Astrocyte of the hippocampus (primary cell): ENCODE results near the gene LYRM1.

Experiments used
- DNase-seq: peaks from one replicate; pipeline ENCODE4 v3.0.0; 2011; ENCODE audit warnings: low read depth, low spot score

LYRM1 gene

GRCh38 chr16:20871941-20872815 lies 28.4 kb upstream of the LYRM1 start:
- no peak for DNase-seq

- DNase-seq, result no peak
Observed at GRCh38 chr16:20873331-20873730, 27.2 kb upstream of the LYRM1 start.

- no peak for DNase-seq
Observed at GRCh38 chr16:20874088-20874581, 26.4 kb upstream of the LYRM1 start.

GRCh38 chr16:20875355-20875650 lies 25.3 kb upstream of the LYRM1 start:
- DNase-seq, result no peak

DNA sequence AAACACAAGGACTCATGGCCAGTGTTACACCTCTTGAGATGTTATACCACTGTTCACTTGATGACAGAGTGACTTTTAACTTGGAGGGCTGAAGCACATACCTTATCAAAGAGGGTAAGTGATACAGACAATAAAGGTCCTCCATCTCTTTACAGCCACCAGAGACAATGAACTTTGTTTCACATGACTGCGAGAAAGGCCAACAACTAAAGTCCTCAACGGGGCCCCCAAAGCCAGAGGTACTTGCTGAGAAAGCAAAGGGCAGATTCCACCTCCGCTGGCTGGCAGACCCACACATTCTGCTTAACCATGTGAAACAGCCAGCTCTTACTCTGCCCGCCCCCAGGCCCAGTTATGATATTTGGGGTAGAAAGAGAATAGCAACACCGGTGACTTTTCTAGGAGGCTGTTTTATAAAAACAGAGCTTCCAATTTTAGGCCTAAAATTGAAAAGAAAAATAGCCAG lies 21.9 kb upstream of the LYRM1 start:
- DNase-seq, result no peak

- peak; percentile 52 for DNase-seq
Observed at GRCh38 chr16:20879175-20880040, 21.2 kb upstream of the LYRM1 start.

DNA sequence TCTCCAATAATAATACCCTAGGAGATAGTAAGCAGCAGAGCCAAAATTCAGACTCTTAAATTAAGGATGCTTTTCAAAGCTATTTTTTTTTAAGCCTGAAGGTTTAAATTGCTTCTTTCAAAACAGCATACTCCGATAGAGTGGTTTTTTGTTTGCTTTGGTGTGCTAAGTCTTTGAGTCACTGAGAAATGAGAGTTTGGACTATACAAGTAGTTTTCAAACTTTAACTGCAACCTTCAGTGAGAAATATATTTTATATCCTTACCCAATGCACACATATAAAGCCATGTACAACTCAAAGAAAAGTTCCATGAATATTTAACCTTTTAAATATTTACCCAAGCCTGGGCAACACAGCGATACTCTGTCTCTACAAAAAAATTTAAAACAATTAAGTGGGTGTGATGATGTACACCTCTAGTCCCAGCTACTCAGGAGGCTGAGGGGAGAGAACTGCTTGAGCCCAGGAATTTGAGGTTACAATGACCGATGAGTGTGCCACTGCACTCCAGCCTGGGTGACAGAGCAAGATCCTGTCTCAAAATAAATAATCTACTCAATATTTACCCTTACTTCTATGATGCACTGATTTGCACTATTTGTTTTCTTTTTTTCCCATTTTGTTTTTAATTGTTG lies 19.6 kb upstream of the LYRM1 start:
- no peak for DNase-seq

GRCh38 chr16:20881503-20881878 lies 19.1 kb upstream of the LYRM1 start:
- no peak for DNase-seq

- DNase-seq, result no peak
Observed at GRCh38 chr16:20883554-20884239, 16.9 kb upstream of the LYRM1 start.

DNA sequence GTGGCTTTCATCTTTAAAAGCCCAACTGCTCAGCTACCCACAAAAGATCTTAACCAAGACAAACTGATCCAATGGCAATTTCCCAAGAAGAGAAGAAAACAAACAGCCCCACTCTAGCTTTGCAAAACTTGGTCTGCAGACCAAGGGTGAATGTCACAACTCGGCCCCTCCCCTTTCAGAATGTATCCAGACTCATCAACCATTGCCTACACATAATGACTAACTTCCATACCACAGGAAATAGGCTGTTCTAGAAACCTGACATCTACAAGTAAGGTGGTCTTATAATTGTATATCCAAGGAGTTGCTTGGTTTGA lies 16.4 kb upstream of the LYRM1 start:
- DNase-seq, result peak; percentile 77

DNA sequence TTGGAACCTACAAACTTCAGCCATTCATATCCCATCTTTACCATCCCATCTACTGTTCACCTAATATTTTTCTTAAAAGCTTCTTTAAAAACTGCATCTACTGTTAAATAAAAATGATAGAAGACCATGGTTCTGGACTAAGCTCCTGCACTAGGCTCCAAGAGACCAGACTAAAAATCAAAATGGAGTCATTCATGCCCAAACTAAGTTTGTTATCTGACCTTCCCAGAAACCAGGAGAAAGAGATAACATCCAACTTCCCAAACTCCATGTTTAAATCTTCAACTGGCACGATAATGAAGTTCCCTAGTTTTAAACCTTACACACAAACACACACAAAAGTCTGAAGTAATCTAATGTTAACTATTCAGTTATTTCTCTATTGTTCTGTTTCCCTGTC lies 14.3 kb upstream of the LYRM1 start:
- no peak for DNase-seq

GRCh38 chr16:20887207-20887606 lies 13.4 kb upstream of the LYRM1 start:
- no peak for DNase-seq

DNA sequence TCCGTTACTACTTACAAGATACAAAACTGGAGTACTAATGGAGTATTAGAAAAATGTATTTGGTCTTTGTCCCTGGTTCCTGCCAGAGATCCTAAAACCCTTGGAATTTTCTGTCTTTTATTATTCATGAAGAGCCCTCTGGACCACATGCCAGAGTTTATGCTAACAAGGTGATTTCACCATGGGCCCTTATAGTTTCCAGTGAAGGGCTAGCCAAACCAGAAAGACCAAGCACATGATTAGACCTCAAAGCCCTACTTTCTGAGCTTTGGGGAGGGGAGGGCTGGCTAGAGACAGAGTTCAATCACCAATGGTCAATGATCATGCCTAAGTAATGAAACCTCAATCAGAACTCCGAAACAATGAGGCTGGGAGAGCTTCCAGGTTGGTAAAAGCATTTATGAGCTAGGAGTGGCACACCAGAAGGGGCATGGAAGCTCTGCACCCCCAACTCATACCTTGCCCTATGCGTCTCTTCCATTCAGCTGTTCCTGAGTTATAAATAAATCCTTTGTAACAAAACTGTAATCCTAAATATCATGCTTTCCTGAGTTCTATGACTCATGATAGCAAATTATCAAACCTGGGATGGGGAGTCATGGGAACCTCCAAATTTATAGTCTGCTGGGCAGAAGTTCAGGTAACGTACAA lies 10.8 kb upstream of the LYRM1 start:
- peak; percentile 71 for DNase-seq

GRCh38 chr16:20894388-20894787 lies 6.2 kb upstream of the LYRM1 start:
- DNase-seq, result no peak

DNA sequence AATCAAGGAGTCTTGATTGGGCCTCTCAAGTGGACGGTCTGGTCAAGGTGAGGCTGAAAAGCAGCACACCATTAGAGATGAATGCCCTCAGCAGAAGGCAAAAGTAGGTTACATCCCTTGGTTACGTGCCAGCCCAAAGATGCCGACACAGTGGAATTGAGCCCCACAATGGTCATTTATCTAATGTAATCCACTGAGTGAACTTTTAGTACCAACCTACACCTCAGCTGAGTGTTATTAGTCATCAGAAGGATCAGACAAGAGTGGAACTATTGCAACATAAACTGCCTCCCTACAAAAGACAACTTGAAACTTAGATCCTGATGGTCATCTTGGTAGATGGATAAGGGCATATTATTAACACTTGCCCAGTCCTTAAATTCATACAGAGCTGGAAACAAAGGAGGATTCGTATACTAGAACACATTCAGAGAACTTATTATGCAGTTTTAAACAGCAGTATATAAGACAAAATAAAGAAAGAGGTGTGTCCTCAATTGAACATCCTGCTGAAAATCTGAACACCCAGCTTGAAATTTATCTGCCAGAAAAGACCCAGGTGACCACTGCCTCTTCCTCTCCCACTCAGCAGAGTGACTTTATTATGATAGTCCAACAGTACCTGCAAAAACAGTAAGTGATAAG lies 3.2 kb upstream of the LYRM1 start:
- DNase-seq, result no peak

GRCh38 chr16:20897922-20898321 lies 2.6 kb upstream of the LYRM1 start:
- DNase-seq, result no peak

- DNase-seq, result peak; percentile 82
Observed at GRCh38 chr16:20899071-20899470, 1.5 kb upstream of the LYRM1 start.

- DNase-seq, result peak; percentile 60
Observed at GRCh38 chr16:20899477-20900298, 883 bp upstream of the LYRM1 start.

- DNase-seq, result no peak
Observed at GRCh38 chr16:20901068-20901435, 481 bp downstream of the LYRM1 start.
